HG02588 (cell line): ENCODE results near the gene OXT.
"Not testable (repeated sequence)": the region's sequence is repeated elsewhere in the genome, so short reads cannot be mapped to it uniquely, and the experiment has no call there.

Experiments
- ATAC-seq: cut with Tn5 transposase; IDR thresholded peaks from one replicate; pipeline ENCODE4 v1.9.1; 2021; ENCODE audit warnings: mild to moderate bottlenecking, moderate library complexity; ENCODE audit not compliant: unreplicated experiment

Gene OXT

DNA sequence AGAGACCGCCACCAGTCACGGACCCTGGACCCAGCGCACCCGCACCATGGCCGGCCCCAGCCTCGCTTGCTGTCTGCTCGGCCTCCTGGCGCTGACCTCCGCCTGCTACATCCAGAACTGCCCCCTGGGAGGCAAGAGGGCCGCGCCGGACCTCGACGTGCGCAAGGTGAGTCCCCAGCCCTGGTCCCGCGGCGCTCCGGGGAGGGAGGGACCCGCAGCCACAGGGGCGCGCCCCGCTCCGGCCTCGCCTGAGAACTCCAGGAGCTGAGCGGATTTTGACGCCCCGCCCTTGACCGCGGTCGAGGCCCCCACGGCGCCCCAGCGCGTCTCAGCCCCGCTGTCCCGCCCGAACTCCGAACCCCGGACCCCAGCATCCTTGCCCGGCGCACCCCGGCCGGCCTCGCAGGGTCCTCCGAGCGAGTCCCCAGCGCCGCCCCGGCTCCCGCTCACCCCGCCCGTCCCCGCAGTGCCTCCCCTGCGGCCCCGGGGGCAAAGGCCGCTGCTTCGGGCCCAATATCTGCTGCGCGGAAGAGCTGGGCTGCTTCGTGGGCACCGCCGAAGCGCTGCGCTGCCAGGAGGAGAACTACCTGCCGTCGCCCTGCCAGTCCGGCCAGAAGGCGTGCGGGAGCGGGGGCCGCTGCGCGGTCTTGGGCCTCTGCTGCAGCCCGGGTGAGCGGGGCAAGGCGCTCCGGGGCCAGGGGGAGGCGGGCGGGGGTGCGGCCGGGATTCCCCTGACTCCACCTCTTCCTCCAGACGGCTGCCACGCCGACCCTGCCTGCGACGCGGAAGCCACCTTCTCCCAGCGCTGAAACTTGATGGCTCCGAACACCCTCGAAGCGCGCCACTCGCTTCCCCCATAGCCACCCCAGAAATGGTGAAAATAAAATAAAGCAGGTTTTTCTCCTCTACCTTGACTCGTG, at the start of gene OXT:
Gene OXT, plus strand, starts transcription at position 11 of the 920 bp plus-strand sequence. Its CDS starts 36 bp downstream, at position 47.
- no peak for ATAC-seq

GRCh38 chr20:3021777-3022176, 49.6 kb upstream of the OXT start:
- no peak for ATAC-seq

GRCh38 chr20:3022559-3023490, 48.6 kb upstream of the OXT start:
- ATAC-seq: not testable (repeated sequence)

- ATAC-seq: no peak
Measured at GRCh38 chr20:3027987-3028386, 43.4 kb upstream of the OXT start.

- no peak for ATAC-seq
Measured at GRCh38 chr20:3031524-3032147, 39.8 kb upstream of the OXT start.

DNA sequence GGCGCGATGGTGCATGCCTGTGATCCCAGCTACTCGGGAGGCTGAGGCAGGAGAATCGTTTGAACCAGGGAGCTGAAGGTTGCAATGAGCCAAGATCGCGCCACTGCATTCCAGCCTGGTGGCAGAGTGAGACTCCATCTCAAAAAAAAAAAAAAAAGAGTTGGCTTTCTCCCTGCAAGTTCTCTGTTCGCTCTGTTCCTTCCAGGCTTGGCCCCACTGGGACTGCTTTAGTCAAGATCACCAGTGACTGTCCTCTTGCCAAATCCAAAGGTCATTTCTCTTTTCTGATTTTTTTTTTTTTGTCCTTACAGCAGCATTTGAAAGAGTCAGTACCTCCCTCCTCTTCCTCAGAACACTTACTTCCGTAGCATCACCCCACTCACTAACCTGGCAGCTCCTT, 38.8 kb upstream of the OXT start:
- no peak for ATAC-seq

GRCh38 chr20:3037654-3038053, 33.8 kb upstream of the OXT start:
- no peak for ATAC-seq

DNA sequence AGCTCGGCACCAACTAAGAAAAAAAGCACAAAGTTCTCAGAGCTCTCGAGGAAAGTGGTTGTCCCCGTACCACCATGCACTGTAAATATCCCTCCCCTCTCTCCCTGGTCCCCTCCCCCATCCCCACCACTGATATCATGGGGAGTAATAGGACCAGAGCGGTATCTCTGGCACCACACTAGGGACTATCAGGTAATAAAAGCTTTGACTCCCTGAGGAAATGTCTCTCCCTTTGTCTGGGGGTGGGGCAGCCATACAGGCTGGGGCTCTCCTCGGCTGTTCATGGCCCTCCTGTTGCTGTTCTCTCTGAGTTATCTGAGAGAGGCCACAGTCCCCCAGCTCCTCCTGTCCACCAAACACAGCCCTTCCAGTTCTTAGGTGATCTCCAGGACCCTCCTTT, 33.0 kb upstream of the OXT start:
- no peak for ATAC-seq

DNA sequence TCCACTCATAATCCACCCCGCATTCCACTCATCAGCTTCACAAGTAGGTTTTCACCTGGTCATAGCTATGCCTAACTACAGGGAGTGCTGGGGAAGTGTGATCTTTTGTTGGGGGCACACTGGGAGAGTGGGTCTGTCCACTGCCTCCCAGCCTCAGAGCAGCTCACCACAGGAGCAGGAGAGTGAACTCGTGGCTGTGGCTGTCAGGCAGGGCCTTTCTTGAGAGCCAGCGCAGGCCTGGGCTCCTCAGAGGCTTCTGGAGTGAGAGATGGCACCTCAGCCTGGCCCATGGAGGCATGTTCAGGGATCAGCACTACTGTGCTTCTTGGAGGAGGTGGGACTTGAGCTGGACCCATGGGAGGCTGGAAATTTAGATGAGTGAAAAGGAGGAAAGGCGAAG, 32.0 kb upstream of the OXT start:
- ATAC-seq: no peak

DNA sequence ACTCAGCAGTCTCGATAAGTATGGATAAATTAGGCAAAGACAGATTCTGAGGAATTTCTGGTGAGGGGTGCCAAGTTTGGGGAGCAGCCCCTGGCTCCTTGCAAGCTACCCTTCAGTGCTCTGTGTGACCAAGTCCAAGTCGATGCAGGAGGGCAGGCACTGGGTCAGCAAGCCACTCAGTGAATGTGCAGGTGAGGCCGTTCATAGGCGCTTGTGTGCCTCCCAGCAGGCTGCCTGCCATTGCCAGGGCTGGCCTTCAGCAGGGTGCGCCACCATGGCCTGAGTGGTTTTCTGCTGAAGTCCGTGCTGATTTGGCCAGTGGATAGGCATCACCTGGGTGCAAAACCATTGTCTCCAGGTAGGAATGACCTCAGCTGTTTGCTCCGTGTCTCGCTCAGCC, 31.3 kb upstream of the OXT start:
- no peak for ATAC-seq

DNA sequence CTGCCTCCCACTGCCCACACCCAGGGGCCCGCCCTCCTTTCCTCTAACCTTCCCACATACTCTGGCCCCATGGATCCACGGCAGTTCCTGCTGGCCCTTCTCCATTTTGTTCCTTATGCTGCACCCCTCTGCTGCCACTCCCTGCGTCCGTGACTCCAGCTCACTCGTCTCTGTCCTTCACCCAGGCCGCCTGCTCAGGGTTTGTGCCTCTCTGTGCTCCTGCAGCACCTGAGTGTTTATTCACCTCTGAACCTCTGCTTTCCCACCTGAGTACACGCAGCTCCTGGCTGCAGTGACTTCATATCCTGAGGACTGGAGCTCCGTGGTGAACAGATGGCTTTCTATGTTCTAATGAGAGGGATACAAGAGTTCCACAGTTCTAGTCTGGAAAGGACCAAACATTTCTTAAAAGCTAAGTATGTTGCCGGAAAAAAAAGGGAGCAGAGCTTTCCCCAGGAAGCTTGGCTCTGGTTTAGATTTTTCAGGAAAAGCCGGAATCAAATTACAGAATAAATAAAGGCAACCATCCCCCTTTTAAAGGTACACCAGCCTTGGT, 29.5 kb upstream of the OXT start:
- no peak for ATAC-seq

GRCh38 chr20:3042625-3043024, 28.8 kb upstream of the OXT start:
- ATAC-seq: no peak

DNA sequence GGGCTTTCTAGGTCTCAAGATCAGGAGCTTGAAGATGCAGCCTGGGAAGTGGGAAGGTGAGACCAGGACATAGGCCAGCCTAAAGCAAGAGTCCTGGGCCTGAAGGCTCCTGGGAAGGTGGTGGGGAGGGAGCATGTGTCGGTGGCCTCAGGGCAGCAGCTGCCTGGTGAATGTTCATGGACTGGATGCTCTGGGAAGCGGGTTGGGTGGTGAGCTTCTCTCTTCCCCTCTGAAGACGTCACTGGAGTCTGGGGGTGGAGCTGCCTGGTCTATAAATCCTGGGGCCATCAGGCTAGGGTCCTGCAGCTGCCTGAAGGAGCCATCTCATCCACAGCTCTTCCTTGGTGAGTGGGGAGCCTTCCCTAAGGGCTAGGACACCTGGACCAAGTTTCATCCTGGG, 28.1 kb upstream of the OXT start, which contains the start of gene GNRH2:
Gene GNRH2, plus strand, starts transcription at position 301 of the 400 bp plus-strand sequence. CDS start 793 bp downstream, outside the sequence.
- no peak for ATAC-seq

- no peak for ATAC-seq
Measured at GRCh38 chr20:3044336-3044965, 27.0 kb upstream of the OXT start.

DNA sequence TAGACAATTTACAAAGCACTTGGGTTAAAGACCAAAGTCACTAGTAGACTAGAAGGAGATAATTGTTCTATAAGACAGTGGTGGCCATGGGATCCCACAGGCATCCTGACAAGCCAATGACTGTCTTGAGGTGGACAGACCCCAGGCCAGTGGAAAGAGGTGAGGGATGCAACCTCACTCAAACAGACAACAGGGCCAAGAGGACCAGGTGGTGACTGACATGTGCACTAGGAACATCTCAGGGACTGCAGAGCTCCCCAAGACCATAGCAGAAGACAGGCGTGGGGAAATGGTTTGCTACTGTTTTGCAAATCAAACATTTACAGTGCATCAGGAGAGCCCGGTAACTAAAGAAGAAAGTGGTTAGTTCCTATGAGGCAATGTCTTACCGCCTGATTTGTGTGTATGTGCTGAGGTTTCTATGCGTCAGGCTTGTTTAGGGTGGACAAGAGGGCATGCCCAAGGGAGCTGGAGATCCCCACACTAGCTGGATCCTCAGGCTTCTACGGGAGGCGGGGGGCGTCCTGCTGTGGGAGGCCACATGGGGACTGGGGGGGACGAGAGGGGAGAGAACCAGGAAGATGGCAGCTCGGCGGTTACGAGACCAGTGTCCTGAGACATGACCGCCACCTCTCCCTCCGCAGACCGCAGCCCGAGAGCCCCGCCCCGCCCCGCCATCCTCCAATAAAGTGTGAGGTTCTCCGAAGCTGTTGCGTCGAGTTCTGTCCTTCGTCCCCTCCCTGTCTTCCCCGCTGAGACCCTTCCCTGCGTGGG, 26.2 kb upstream of the OXT start:
- ATAC-seq: peak; percentile 42

DNA sequence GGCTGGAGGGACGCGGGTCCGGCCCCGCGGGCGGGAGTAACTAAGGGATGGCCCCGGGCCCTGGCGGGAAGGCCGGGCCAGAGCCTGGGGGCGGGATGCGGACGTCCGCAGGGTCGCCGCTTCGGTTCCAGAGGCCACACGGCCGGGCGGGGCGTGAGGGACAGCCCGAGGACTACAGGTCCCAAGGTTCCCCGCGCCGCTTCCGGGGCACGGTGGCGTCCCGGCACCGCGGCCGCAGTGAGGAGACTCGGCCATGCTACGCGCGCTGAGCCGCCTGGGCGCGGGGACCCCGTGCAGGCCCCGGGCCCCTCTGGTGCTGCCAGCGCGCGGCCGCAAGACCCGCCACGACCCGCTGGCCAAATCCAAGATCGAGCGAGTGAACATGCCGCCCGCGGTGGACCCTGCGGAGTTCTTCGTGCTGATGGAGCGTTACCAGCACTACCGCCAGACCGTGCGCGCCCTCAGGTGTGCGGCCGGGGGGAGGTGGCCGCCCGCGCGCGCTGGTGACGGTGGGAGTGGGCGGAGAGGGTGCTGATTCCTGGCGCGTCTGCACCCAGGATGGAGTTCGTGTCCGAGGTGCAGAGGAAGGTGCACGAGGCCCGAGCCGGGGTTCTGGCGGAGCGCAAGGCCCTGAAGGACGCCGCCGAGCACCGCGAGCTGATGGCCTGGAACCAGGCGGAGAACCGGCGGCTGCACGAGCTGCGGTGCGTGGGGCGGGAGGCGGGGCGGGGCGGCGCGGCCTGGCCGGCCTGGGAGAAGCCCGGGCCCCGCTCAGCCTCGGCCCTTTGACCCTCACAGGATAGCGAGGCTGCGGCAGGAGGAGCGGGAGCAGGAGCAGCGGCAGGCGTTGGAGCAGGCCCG, 25.4 kb upstream of the OXT start, which contains the start of gene MRPS26:
Gene MRPS26, plus strand, starts transcription at position 237 of the 861 bp plus-strand sequence. Its CDS starts 17 bp downstream, at position 254.
- ATAC-seq: peak; percentile 88

DNA sequence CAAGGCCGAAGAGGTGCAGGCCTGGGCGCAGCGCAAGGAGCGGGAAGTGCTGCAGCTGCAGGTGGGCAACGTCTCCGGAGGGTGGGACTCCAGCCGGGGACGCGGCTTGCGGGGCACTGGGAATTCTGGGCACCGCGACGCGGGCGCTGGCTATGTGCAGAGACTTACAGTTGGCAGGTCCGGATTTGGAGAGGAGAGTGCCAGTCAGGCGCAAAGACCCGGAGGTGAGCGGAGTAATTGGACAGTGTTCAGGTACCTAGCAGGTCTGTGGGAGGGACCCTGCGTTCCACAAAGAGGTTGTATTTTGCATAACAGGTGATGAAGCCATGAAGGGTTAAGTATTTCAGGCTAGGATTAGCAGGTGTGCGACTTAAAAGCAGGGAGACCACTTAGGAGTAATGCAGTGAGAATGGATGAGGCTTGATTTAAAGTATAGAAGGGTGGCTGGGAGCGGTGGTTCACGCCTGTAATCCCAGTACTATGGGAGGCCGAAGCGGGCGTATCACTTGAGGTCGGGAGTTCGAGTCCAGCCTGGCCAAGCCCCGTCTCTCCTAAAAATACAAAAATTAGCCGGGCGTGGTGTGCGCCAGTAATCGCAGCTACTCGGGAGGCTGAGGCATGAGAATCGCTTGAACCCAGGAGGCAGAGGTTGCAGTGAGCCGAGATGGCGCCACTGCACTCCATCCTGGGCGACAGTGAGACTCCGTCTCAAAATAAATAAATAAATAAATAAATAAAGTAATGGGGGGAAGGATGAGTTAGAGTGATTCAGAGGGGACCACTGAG, 24.6 kb upstream of the OXT start:
- no peak for ATAC-seq
